PC-3 (cell line): Measurements from ENCODE around the gene USP2. TPM values are rescaled to one million over a fixed set of nuclear protein-coding genes. Genes with fewer than 3 reads are reported as not detected.

Experiments used
- ATAC-seq: fragments of 200-7000 bp; cut with Tn5 transposase; 2 replicates; pipeline ENCODE4 v1.9.1; 2020; ENCODE audit warnings: mild to moderate bottlenecking, moderate library complexity
- BruUV-seq: library from RNA; stranded (reverse); fragments of 400-500 nt; replicated peaks from 2 replicates; lab custom pipeline; 2021; lab: Mats Ljungman, UMichigan
- CTCF ChIA-PET: fragments of 300-600 bp; sonication (Branson Sonifier 250); formaldehyde crosslinking; loops from one replicate; lab custom pipeline; 2022; ENCODE audit warnings: antibody characterized with exemption; lab: Charles Lee
- POLR2A ChIA-PET: fragments of 300-600 bp; sonication (Branson Sonifier 250); formaldehyde crosslinking; loops from one replicate; lab custom pipeline; 2022; ENCODE audit warnings: antibody characterized with exemption; ENCODE audit not compliant: unreplicated experiment; lab: Charles Lee
- DNase-seq: peaks from one replicate; pipeline ENCODE4 v3.0.0-alpha.2; 2015
- H2AFZ ChIP-seq: fragments of 300-600 bp; sonication (generic); 2 replicates; pipeline ENCODE4 v1.6.0; 2016; ENCODE audit warnings: antibody characterized with exemption, low read length
- H3F3A ChIP-seq: fragments of 300-600 bp; sonication (generic); one replicate; pipeline ENCODE4 v1.6.0; 2017; ENCODE audit warnings: antibody characterized with exemption, low read length, control low read depth, mild to moderate bottlenecking; ENCODE audit not compliant: unreplicated experiment
- H3K27ac ChIP-seq: fragments of 300-600 bp; sonication (generic); 2 replicates; pipeline ENCODE4 v1.5.1; 2016; ENCODE audit warnings: mild to moderate bottlenecking, low read length
- H3K27me3 ChIP-seq: fragments of 300-600 bp; sonication (generic); 2 replicates; pipeline ENCODE4 v1.6.1; 2016; ENCODE audit warnings: low read length, mixed read lengths
- H3K36me3 ChIP-seq: fragments of 300-600 bp; sonication (generic); 2 replicates; pipeline ENCODE4 v1.6.1; 2016; ENCODE audit warnings: low read depth, mixed run types, low read length, mixed read lengths
- H3K4me1 ChIP-seq: fragments of 300-600 bp; sonication (generic); 2 replicates; pipeline ENCODE4 v1.5.1; 2016; ENCODE audit warnings: low read length; ENCODE audit not compliant: insufficient read depth
- H3K4me2 ChIP-seq: fragments of 300-600 bp; sonication (generic); 2 replicates; pipeline ENCODE4 v1.6.0; 2016; ENCODE audit warnings: low read length
- H3K4me3 ChIP-seq: fragments of 300-600 bp; sonication (generic); 2 replicates; pipeline ENCODE4 v1.5.1; 2016; ENCODE audit warnings: mild to moderate bottlenecking, low read length, mixed read lengths
- H3K79me2 ChIP-seq: fragments of 300-600 bp; sonication (generic); 2 replicates; pipeline ENCODE4 v1.6.1; 2017; ENCODE audit warnings: low read length, mixed read lengths
- H3K9ac ChIP-seq: fragments of 300-600 bp; sonication (generic); 2 replicates; pipeline ENCODE4 v1.6.0; 2016; ENCODE audit warnings: mild to moderate bottlenecking, low read length
- H3K9me2 ChIP-seq: fragments of 300-600 bp; sonication (generic); replicated peaks from 2 replicates; pipeline ENCODE4 v1.6.1; 2016; ENCODE audit warnings: mixed run types, low read length, mixed read lengths
- H3K9me3 ChIP-seq: fragments of 300-600 bp; sonication (generic); 2 replicates; pipeline ENCODE4 v1.6.1; 2016; ENCODE audit warnings: low read length, mixed read lengths
- H4K20me1 ChIP-seq: fragments of 300-600 bp; sonication (generic); 2 replicates; pipeline ENCODE4 v1.6.1; 2016; ENCODE audit warnings: low read length, mixed read lengths
- CTCF ChIP-seq: fragments of 300-600 bp; sonication (generic); conservative IDR thresholded peaks from 2 replicates; pipeline ENCODE4 v1.5.1; 2017; ENCODE audit warnings: antibody characterized with exemption, low read depth, mild to moderate bottlenecking, low read length
- EZH2 ChIP-seq: fragments of 300-600 bp; sonication (generic); IDR thresholded peaks from one replicate; pipeline ENCODE4 v1.6.1; 2017; ENCODE audit warnings: antibody characterized with exemption, mild to moderate bottlenecking, low read length; ENCODE audit not compliant: unreplicated experiment
- EZH2phosphoT487 ChIP-seq: fragments of 300-600 bp; sonication (generic); IDR thresholded peaks from 2 replicates; pipeline ENCODE4 v1.6.1; 2018; ENCODE audit warnings: mild to moderate bottlenecking, antibody characterized with exemption, low read length, borderline replicate concordance
- intact Hi-C: fragments of 100-400 bp; cut with micrococcal nuclease; formaldehyde crosslinking; loops from 2 replicates; pipeline ENCODE4 v1.9.0; 2023
- total RNA-seq: library from RNA; depleted of rRNA; stranded (reverse); fragments of >200 nt; gene quantifications from 2 replicates; pipeline ENCODE4 v1.2.3, GENCODE V29; 2014

USP2 gene
- total RNA-seq, 1 experiment from 2014 or later = 1.8 TPM

GRCh38 chr11:119421941-119422808 lies 40.7 kb upstream of the USP2 start:
- Histone ChIP-seq H3K4me1 (peaks cover 14% of the 10 kb centered on the region), H3K9me2 (no peaks in the 10 kb centered on the region), H3K4me3 (peak overlapping the region; percentile 41; the same call in 1 of the 2 replicates), H3F3A (no peaks in the 10 kb centered on the region), H3K79me2 (no peaks in the 10 kb centered on the region), H3K4me2 (peak overlapping the region; percentile 73), H3K27me3 (no peaks in the 10 kb centered on the region; the same call in 1 of the 2 replicates), H3K36me3 (no peaks in the 10 kb centered on the region), H3K9me3 (no peaks in the 10 kb centered on the region), H2AFZ (peak overlapping the region; percentile 79), H3K27ac (no peak overlapping the region), H3K9ac (no peak overlapping the region), H4K20me1 (no peaks in the 10 kb centered on the region)
- DNase-seq = no peak
- no peak for ATAC-seq
- no TSS peak for BruUV-seq
- intact Hi-C loops = no loop called here
- TF ChIP-seq CTCF (no peak), EZH2phosphoT487 (no peak), EZH2 (no peak)
- ChIA-PET POLR2A (no interaction called here), CTCF (no interaction called here)

DNA sequence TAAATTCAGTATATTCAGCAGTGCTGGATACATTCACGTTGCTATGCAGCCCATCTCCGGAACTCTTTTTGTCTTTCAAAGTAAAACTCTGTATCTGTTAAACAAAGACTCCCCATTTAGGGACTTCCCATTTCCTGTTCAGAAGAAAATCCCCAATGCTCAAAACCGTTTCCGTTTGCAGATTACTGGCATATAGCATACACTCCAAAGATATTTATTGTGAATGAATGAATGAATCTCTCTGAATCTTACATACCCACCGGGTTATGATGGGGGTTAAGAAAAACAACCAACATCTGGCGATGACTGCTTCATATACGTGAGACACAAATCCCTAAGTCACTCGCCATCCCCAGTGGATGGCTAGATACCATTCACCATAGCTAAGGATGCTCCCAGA lies 39.9 kb upstream of the USP2 start:
- DNase-seq = no peak
- no peaks in the 10 kb centered on the region for H3K36me3 ChIP-seq
- no peak overlapping the region for H3K9ac ChIP-seq
- intact Hi-C loops = no loop called here
- ChIA-PET POLR2A (no interaction called here), CTCF (interaction anchor here (0.6 to 0.7 kb wide), 2 partner anchors 50 to 83 kb away, joined by 3 read pairs; no protein-coding TSS in a partner anchor)
- peaks cover 19% of the 10 kb centered on the region for H3K4me1 ChIP-seq
- H3F3A ChIP-seq = no peaks in the 10 kb centered on the region
- BruUV-seq = no TSS peak
- TF ChIP-seq EZH2phosphoT487 (no peak), EZH2 (no peak), CTCF (no peak)
- no peaks in the 10 kb centered on the region for H4K20me1 ChIP-seq
- H2AFZ ChIP-seq = no peak overlapping the region
- no peak overlapping the region for H3K4me2 ChIP-seq
- no peaks in the 10 kb centered on the region for H3K9me3 ChIP-seq
- H3K27me3 ChIP-seq = no peaks in the 10 kb centered on the region; the same call in 1 of the 2 replicates
- H3K27ac ChIP-seq = no peak overlapping the region
- H3K9me2 ChIP-seq = no peaks in the 10 kb centered on the region
- no peak overlapping the region for H3K4me3 ChIP-seq
- H3K79me2 ChIP-seq = no peaks in the 10 kb centered on the region
- no peak for ATAC-seq

DNA sequence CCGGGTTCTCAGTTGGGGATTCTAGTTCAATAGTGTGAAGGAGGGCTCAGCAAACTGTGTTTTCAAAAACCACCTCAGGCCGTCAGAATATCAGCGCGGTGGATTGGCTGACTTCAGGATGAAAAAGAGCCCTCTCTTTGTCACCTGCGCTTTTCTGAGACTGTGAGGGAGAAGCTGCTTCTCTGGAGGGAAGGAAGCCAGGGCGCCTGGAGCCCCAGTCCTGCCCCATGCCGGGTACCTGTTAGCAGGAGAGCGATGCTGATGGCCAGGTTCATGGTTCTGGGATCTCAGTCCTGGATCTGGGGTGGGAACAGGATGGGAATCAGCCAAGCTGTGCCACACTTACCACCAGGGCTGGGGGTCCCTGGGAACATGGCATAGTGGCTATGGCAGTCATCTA lies 39.1 kb upstream of the USP2 start:
- DNase-seq = no peak
- H3K27ac ChIP-seq = no peak overlapping the region
- POLR2A ChIA-PET = no interaction called here
- H3K4me1 ChIP-seq = peaks cover 19% of the 10 kb centered on the region
- H4K20me1 ChIP-seq = no peaks in the 10 kb centered on the region
- no peaks in the 10 kb centered on the region for H3F3A ChIP-seq
- no peaks in the 10 kb centered on the region for H3K79me2 ChIP-seq
- CTCF ChIA-PET = interaction anchor here (0.7 kb wide), 1 partner anchor 50 kb away, joined by 3 read pairs; no protein-coding TSS in a partner anchor
- H2AFZ ChIP-seq = no peak overlapping the region
- no peak overlapping the region for H3K4me3 ChIP-seq
- H3K27me3 ChIP-seq = no peaks in the 10 kb centered on the region; the same call in 1 of the 2 replicates
- H3K36me3 ChIP-seq = no peaks in the 10 kb centered on the region
- no peaks in the 10 kb centered on the region for H3K9me3 ChIP-seq
- no peak for TF ChIP-seq CTCF
- no peak for TF ChIP-seq EZH2phosphoT487
- no peak for TF ChIP-seq EZH2
- no peak for ATAC-seq
- H3K4me2 ChIP-seq = no peak overlapping the region
- intact Hi-C loops = no loop called here
- no peaks in the 10 kb centered on the region for H3K9me2 ChIP-seq
- no TSS peak for BruUV-seq
- no peak overlapping the region for H3K9ac ChIP-seq
